HG02759 (cell line): ENCODE data around the gene ABCB9.
A peak's percentile ranks its signal among the peaks of the same experiment; 100 is the strongest.

Source experiments
- ATAC-seq: cut with Tn5 transposase; IDR thresholded peaks from one replicate; pipeline ENCODE4 v1.9.1; 2021; ENCODE audit warnings: mild to moderate bottlenecking, moderate library complexity; ENCODE audit not compliant: unreplicated experiment

The ABCB9 gene

GRCh38 chr12:122982963-122983788 is 16.9 kb upstream of the ABCB9 start:
- no peak for ATAC-seq

- ATAC-seq = no peak
Observed at GRCh38 chr12:122982477-122982815, 16.2 kb upstream of the ABCB9 start.

- no peak for ATAC-seq
Observed at GRCh38 chr12:122981587-122982476, 15.6 kb upstream of the ABCB9 start.

GRCh38 chr12:122981036-122981471 is 14.8 kb upstream of the ABCB9 start:
- ATAC-seq = peak; percentile 24

GRCh38 chr12:122980183-122981035 is 14.1 kb upstream of the ABCB9 start, which contains the start of gene ARL6IP4:
TSS of gene ARL6IP4 (plus strand) at chr12:122980681. CDS start at chr12:122981140, 459 bp downstream.
- peak; percentile 76 for ATAC-seq

GRCh38 chr12:122979908-122980182 is 13.6 kb upstream of the ABCB9 start:
- no peak for ATAC-seq

- ATAC-seq = no peak
Observed at GRCh38 chr12:122979001-122979907, 13.0 kb upstream of the ABCB9 start.

- ATAC-seq = no peak
Observed at GRCh38 chr12:122978507-122978955, 12.3 kb upstream of the ABCB9 start.

GRCh38 chr12:122977655-122978392 is 11.6 kb upstream of the ABCB9 start:
- ATAC-seq = no peak

GRCh38 chr12:122977153-122977552 is 10.9 kb upstream of the ABCB9 start:
- ATAC-seq = no peak

GRCh38 chr12:122976648-122976975 is 10.3 kb upstream of the ABCB9 start:
- ATAC-seq = no peak

- ATAC-seq = no peak
Observed at GRCh38 chr12:122975790-122976647, 9.8 kb upstream of the ABCB9 start.

- ATAC-seq = peak; percentile 80
Observed at GRCh38 chr12:122974892-122975789, 8.9 kb upstream of the ABCB9 start, which contains the start of gene OGFOD2. TSS of gene OGFOD2 (plus strand) at chr12:122975244. CDS start at chr12:122975252, 8 bp downstream.

GRCh38 chr12:122974274-122974891 is 8.1 kb upstream of the ABCB9 start:
- peak; percentile 77 for ATAC-seq

GRCh38 chr12:122969676-122970075 is 3.4 kb upstream of the ABCB9 start:
- no peak for ATAC-seq

GRCh38 chr12:122968104-122968503 is 1.8 kb upstream of the ABCB9 start:
- no peak for ATAC-seq
